ENCODE data around the gene ARL5A.

DNA sequence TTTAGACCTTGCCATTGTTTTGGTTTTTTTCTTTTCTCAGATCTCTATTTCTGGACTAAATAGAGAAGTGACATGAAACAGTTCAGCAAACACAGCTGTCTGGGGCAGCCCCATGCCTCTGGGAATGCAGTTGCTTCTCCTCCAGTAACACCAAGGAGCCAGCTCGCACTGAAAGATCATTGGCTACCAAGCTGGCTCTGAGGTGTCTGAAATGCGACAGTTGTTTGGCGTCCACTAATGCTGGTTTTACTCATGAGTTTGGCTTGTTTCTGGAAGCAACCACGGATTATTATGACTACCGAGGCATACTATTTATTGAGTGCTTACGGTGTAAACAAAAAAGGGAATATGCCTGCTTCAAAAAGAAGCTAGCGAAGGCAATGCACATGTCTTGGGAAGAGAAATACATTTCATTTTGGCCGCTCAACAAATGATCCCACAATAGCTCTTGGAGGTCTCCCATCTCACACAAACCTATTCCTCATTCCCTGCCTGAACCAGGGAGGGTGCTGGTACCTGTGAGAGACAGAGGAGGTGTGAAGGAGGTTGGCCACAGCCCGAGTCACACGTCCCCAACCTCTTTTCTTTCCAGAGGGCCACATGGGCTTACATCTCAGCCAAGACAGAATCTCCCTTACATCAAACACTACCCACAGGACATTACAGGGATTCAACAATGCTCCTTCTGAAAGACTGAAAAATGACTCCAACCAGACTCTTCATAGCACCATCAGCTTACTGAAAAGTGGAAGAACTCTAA, 56.4 kb downstream of the ARL5A start:
- TF ChIP-seq, protein P1, sequence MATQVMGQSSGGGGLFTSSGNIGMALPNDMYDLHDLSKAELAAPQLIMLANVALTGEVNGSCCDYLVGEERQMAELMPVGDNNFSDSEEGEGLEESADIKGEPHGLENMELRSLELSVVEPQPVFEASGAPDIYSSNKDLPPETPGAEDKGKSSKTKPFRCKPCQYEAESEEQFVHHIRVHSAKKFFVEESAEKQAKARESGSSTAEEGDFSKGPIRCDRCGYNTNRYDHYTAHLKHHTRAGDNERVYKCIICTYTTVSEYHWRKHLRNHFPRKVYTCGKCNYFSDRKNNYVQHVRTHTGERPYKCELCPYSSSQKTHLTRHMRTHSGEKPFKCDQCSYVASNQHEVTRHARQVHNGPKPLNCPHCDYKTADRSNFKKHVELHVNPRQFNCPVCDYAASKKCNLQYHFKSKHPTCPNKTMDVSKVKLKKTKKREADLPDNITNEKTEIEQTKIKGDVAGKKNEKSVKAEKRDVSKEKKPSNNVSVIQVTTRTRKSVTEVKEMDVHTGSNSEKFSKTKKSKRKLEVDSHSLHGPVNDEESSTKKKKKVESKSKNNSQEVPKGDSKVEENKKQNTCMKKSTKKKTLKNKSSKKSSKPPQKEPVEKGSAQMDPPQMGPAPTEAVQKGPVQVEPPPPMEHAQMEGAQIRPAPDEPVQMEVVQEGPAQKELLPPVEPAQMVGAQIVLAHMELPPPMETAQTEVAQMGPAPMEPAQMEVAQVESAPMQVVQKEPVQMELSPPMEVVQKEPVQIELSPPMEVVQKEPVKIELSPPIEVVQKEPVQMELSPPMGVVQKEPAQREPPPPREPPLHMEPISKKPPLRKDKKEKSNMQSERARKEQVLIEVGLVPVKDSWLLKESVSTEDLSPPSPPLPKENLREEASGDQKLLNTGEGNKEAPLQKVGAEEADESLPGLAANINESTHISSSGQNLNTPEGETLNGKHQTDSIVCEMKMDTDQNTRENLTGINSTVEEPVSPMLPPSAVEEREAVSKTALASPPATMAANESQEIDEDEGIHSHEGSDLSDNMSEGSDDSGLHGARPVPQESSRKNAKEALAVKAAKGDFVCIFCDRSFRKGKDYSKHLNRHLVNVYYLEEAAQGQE (IDR thresholded peaks at IDR 0.05; ENCODE audit: insufficient read depth in 1 of 2, low read depth in 2 of 2, low read length in 2 of 2) = no peak
- TF ChIP-seq TAF1 (IDR thresholded peaks at IDR 0.05; ENCODE audit: borderline replicate concordance, insufficient read depth, low read length) (no peak), POLR2AphosphoS5 (IDR thresholded peaks at IDR 0.05; ENCODE audit: low read depth, low read length) (no peak)

All from PFSK-1 (cell line).